Liver (tissue), 9 donors: ENCODE data around the gene MAFF. TPM values are rescaled to one million over a fixed set of nuclear protein-coding genes. Genes with fewer than 3 reads are reported as not detected.

Experiments used
- DNase-seq: peaks from one replicate; pipeline ENCODE4 v3.0.0-alpha.2; 2017; ENCODE audit warnings: low spot score
- H3K27ac ChIP-seq, 2 donors: one replicate each; pipeline ENCODE4 v1.7.0; 2013; ENCODE audit warnings: inconsistent platforms in 2 of 2, low read length in 2 of 2, control low read depth in 1 of 2, low read depth in 1 of 2, mild to moderate bottlenecking in 1 of 2
- H3K27me3 ChIP-seq, 4 donors: one replicate each; pipeline versions ENCODE4 v1.6.1 to v1.7.0; 2013; ENCODE audit warnings: low read length in 3 of 4, inconsistent platforms in 1 of 4, mild to moderate bottlenecking in 1 of 4, moderate library complexity in 1 of 4; ENCODE audit not compliant: control insufficient read depth in 4 of 4, insufficient read depth in 4 of 4
- H3K36me3 ChIP-seq, 4 donors: one replicate each; pipeline versions ENCODE4 v1.6.1 to v1.7.0; 2013; ENCODE audit warnings: low read length in 3 of 4, mild to moderate bottlenecking in 3 of 4, low read depth in 1 of 4, moderate library complexity in 1 of 4; ENCODE audit not compliant: control insufficient read depth in 4 of 4, insufficient read depth in 3 of 4
- H3K4me1 ChIP-seq, 4 donors: one replicate each; pipeline versions ENCODE4 v1.6.1 to v1.7.0; 2013; ENCODE audit warnings: low read length in 3 of 4, mild to moderate bottlenecking in 3 of 4, moderate library complexity in 1 of 4; ENCODE audit not compliant: control insufficient read depth in 4 of 4, insufficient read depth in 4 of 4
- H3K4me3 ChIP-seq, 3 donors: one replicate each; pipeline versions ENCODE4 v1.6.1 to v1.7.0; 2013; ENCODE audit warnings: low read length in 3 of 3, control low read depth in 1 of 3, low read depth in 1 of 3, mild to moderate bottlenecking in 1 of 3
- H3K9ac ChIP-seq, 2 donors: one replicate each; pipeline ENCODE4 v1.7.0; 2013; ENCODE audit warnings: low read length in 2 of 2, mild to moderate bottlenecking in 2 of 2, moderate library complexity in 2 of 2, control low read depth in 1 of 2, low read depth in 1 of 2
- H3K9me3 ChIP-seq, 4 donors: one replicate each; pipeline versions ENCODE4 v1.6.1 to v1.7.0; 2013; ENCODE audit warnings: low read length in 3 of 4; ENCODE audit not compliant: control insufficient read depth in 4 of 4
- EGR1 ChIP-seq, 2 donors: IDR thresholded peaks; 2 replicates each; pipeline ENCODE4 v1.6.1; 2016 to 2018; ENCODE audit warnings: antibody characterized with exemption in 2 of 2, low read depth in 2 of 2
- FOXA1 ChIP-seq: IDR thresholded peaks from 2 replicates; pipeline ENCODE4 v1.6.1; 2016; ENCODE audit warnings: antibody characterized with exemption
- FOXA2 ChIP-seq: IDR thresholded peaks from 2 replicates; pipeline ENCODE4 v1.6.1; 2016; ENCODE audit warnings: antibody characterized with exemption
- HNF4A ChIP-seq, 2 donors: conservative IDR thresholded peaks; 2 replicates each; pipeline ENCODE4 v1.6.1; 2016; ENCODE audit warnings: antibody characterized with exemption in 2 of 2, mild to moderate bottlenecking in 2 of 2
- HNF4G ChIP-seq: IDR thresholded peaks from 2 replicates; pipeline ENCODE4 v1.6.1; 2016; ENCODE audit warnings: antibody characterized with exemption
- JUND ChIP-seq, 2 donors: IDR thresholded peaks; 2 replicates each; pipeline ENCODE4 v1.6.1; 2016; ENCODE audit warnings: antibody characterized with exemption in 2 of 2
- NR2F2 ChIP-seq: IDR thresholded peaks from 2 replicates; pipeline ENCODE4 v1.6.1; 2016; ENCODE audit warnings: antibody characterized with exemption
- RAD21 ChIP-seq, 2 donors: IDR thresholded peaks; 2 replicates each; pipeline ENCODE4 v1.6.1; 2016; ENCODE audit warnings: antibody characterized with exemption in 2 of 2, mild to moderate bottlenecking in 2 of 2
- SP1 ChIP-seq: IDR thresholded peaks from 2 replicates; pipeline ENCODE4 v1.6.1; 2018; ENCODE audit warnings: antibody characterized with exemption, mild to moderate bottlenecking
- TAF1 ChIP-seq: conservative IDR thresholded peaks from 2 replicates; pipeline ENCODE4 v1.6.1; 2016; ENCODE audit warnings: antibody characterized with exemption, mild to moderate bottlenecking
- YY1 ChIP-seq: IDR thresholded peaks from 2 replicates; pipeline ENCODE4 v1.6.1; 2016; ENCODE audit warnings: antibody characterized with exemption, mild to moderate bottlenecking
- WGBS: extraction: QIAGEN DNeasy Blood & Tissue Kit; methylation state at CpG from one replicate; pipeline ENCODE4 v1.1.7; 2013; 5-methylcytosine and 5-hydroxymethylcytosine counted together
- polyA plus RNA-seq, 2 donors: library from polyadenylated mRNA; stranded (reverse) in 1 of 2; unstranded in 1 of 2; fragments of 200-250 nt in 1 of 2; fragments of >200 nt in 1 of 2; fragmentation: Nextera tagmentation in 1 of 2; extraction: Ambion mirVana in 1 of 2; gene quantifications; one replicate each; pipeline versions ENCODE4 v1.2.1 to v1.2.3, GENCODE V29; 2013 to 2015
- total RNA-seq, 2 donors: library from RNA; depleted of rRNA; stranded (reverse); fragments of >200 nt; gene quantifications; one replicate each; pipeline ENCODE4 v1.2.3, GENCODE V29; 2014
- TF ChIP-seq, protein P1 (sequence below): fragments of 150-350 bp; IDR thresholded peaks from 2 replicates; pipeline ENCODE4 v1.5.1; 2017; ENCODE audit warnings: improper control_type of control experiment, low read depth, low read length; ENCODE audit not compliant: missing input control
- TF ChIP-seq, protein P2 (sequence below): IDR thresholded peaks from 2 replicates; pipeline ENCODE4 v1.6.1; 2016; ENCODE audit warnings: antibody characterized with exemption
- TF ChIP-seq, protein P3 (sequence below): IDR thresholded peaks from 2 replicates; pipeline ENCODE4 v1.6.1; 2016; ENCODE audit warnings: antibody characterized with exemption, mild to moderate bottlenecking
- donor health status: healthy.
- donor health status: healthy.
- donor health status: healthy.
- donor health status: healthy.
- donor health status: healthy.

The MAFF gene
- total and polyA plus RNA-seq, 4 donors: 1.4 to 3.3 (median 2.0) TPM

DNA sequence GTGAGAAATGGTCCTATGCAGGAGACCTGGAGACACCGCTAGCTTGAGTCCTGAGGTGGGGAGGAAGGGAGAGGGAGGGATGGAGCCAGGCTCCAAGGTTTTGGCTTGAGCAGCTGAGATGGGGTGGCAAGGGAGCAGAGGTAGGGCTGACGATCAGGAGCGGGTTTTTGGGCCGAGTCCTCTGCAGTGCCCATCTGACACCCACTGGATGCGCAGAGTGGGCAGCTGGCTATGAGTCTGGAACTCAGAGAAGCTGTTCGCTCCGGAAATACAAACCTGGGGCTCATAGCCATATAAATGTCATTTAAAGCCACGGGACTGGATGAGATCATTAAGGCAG is 453 bp upstream of the MAFF start:
- Histone ChIP-seq H3K4me3 (peak overlapping the region in 1 of 3 donors; percentile 78), H3K36me3 (no peaks in the 10 kb centered on the region), H3K9ac (peak overlapping the region; percentile 48 to 94), H3K27ac (peak overlapping the region; percentile 98 to 99), H3K9me3 (no peaks in the 10 kb centered on the region), H3K4me1 (peaks cover 0 to 7% (median 3%) of the 10 kb centered on the region in 4 donors), H3K27me3 (no peaks in the 10 kb centered on the region)
- 23% methylated on average over 8 of the region's 8 CpGs for WGBS
- TF ChIP-seq RAD21 (IDR thresholded peaks at IDR 0.05): no peak
- no peak for DNase-seq

DNA sequence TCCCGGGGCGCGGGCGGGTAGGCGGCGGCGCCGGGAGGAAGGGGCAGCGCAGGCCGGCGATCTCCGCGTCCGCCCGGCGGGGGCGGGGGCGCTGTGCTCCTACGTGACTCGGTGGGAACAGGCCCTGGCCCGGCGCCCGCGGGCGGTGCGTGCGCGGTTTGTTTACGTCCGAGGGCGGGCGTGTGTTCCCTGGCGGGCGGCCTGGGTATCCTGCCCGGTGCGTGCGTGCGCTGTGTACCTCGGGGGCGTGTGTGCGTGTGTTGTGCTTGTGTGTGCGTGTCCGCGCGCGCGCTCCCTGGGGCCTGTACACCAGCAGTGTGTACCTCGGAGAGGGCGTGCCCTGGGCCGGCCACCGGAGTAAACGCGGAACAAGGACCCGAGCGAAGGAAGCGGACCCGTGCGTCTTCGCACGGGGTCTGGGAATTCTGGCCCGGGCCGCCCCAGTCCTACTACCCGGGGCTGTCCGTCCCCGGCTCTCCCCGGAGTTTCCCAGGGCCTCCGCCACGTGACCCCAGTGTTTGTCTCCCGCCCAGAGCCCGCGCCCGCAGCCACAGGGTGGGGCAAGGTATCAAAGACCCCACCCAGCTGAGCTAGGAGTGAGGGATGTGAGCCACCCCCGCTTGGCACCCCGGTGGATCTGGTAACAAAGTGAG is 769 bp downstream of the MAFF start:
- peak; percentile 78 for DNase-seq
- under 1% methylated on average over 74 of the region's 74 CpGs for WGBS
- no peaks in the 10 kb centered on the region for H3K27me3 ChIP-seq
- no peaks in the 10 kb centered on the region for H3K9me3 ChIP-seq
- H3K36me3 ChIP-seq: no peaks in the 10 kb centered on the region
- peaks cover 0 to 7% (median 3%) of the 10 kb centered on the region in 4 donors for H3K4me1 ChIP-seq
- H3K9ac ChIP-seq: peak overlapping the region; percentile 91 to 95
- TF ChIP-seq, protein P1, sequence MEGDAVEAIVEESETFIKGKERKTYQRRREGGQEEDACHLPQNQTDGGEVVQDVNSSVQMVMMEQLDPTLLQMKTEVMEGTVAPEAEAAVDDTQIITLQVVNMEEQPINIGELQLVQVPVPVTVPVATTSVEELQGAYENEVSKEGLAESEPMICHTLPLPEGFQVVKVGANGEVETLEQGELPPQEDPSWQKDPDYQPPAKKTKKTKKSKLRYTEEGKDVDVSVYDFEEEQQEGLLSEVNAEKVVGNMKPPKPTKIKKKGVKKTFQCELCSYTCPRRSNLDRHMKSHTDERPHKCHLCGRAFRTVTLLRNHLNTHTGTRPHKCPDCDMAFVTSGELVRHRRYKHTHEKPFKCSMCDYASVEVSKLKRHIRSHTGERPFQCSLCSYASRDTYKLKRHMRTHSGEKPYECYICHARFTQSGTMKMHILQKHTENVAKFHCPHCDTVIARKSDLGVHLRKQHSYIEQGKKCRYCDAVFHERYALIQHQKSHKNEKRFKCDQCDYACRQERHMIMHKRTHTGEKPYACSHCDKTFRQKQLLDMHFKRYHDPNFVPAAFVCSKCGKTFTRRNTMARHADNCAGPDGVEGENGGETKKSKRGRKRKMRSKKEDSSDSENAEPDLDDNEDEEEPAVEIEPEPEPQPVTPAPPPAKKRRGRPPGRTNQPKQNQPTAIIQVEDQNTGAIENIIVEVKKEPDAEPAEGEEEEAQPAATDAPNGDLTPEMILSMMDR: no peak
- TF ChIP-seq RAD21 (IDR thresholded peaks at IDR 0.05) (no peak), SP1 (peak; percentile 7), HNF4G (no peak), JUND (IDR thresholded peaks at IDR 0.05) (peak in 1 of 2 donors; percentile 87), TAF1 (no peak), YY1 (no peak), HNF4A (conservative IDR thresholded peaks at IDR 0.05) (no peak), NR2F2 (no peak), EGR1 (IDR thresholded peaks at IDR 0.05; ENCODE audit: low read depth in 2 of 2) (peak in 1 of 2 donors; percentile 66), FOXA1 (no peak), FOXA2 (no peak)
- TF ChIP-seq, protein P2, sequence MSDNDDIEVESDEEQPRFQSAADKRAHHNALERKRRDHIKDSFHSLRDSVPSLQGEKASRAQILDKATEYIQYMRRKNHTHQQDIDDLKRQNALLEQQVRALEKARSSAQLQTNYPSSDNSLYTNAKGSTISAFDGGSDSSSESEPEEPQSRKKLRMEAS: no peak
- TF ChIP-seq, protein P3, sequence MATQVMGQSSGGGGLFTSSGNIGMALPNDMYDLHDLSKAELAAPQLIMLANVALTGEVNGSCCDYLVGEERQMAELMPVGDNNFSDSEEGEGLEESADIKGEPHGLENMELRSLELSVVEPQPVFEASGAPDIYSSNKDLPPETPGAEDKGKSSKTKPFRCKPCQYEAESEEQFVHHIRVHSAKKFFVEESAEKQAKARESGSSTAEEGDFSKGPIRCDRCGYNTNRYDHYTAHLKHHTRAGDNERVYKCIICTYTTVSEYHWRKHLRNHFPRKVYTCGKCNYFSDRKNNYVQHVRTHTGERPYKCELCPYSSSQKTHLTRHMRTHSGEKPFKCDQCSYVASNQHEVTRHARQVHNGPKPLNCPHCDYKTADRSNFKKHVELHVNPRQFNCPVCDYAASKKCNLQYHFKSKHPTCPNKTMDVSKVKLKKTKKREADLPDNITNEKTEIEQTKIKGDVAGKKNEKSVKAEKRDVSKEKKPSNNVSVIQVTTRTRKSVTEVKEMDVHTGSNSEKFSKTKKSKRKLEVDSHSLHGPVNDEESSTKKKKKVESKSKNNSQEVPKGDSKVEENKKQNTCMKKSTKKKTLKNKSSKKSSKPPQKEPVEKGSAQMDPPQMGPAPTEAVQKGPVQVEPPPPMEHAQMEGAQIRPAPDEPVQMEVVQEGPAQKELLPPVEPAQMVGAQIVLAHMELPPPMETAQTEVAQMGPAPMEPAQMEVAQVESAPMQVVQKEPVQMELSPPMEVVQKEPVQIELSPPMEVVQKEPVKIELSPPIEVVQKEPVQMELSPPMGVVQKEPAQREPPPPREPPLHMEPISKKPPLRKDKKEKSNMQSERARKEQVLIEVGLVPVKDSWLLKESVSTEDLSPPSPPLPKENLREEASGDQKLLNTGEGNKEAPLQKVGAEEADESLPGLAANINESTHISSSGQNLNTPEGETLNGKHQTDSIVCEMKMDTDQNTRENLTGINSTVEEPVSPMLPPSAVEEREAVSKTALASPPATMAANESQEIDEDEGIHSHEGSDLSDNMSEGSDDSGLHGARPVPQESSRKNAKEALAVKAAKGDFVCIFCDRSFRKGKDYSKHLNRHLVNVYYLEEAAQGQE: peak; percentile 52
- H3K4me3 ChIP-seq: peak overlapping the region; percentile 78 to 94 (median 90)
- H3K27ac ChIP-seq: peak overlapping the region; percentile 98 to 99
